ENCODE measurements around the gene NUBP2. TPM values are rescaled to one million over a fixed set of nuclear protein-coding genes. Genes with fewer than 3 reads are reported as not detected.

NUBP2 gene
- total RNA-seq, 4 donors from 2014 or later = 64.4 to 92.2 (median 80.6) TPM

- H3K9me3 ChIP-seq = no peaks in the 10 kb centered on the region
- no peaks in the 10 kb centered on the region for H3K27me3 ChIP-seq
- no peak for ATAC-seq
- TF ChIP-seq POLR2AphosphoS5 (IDR thresholded peaks at IDR 0.05) (no peak), CTCF (IDR thresholded peaks at IDR 0.05) (no peak), POLR2A (IDR thresholded peaks at IDR 0.05) (no peak)
- H3K4me1 ChIP-seq = peaks cover 0 to 57% (median 23%) of the 10 kb centered on the region in 3 donors
- H3K27ac ChIP-seq = no peak overlapping the region
- peaks cover 0 to 16% of the 10 kb centered on the region in 2 donors for H3K36me3 ChIP-seq
- no peak overlapping the region for H3K4me3 ChIP-seq
- WGBS, 2 donors (ENCODE audit: low coverage in 1 of 2) = 75 to 85% methylated on average over 8 to 11 of the region's 11 CpGs
Observed at GRCh38 chr16:1828645-1829410, 46.1 kb downstream of the NUBP2 start.

- H3K27me3 ChIP-seq = no peaks in the 10 kb centered on the region
- TF ChIP-seq POLR2AphosphoS5 (IDR thresholded peaks at IDR 0.05) (no peak), EP300 (IDR thresholded peaks at IDR 0.05) (no peak), POLR2A (IDR thresholded peaks at IDR 0.05) (no peak)
- peaks cover 0 to 16% of the 10 kb centered on the region in 2 donors for H3K36me3 ChIP-seq
- WGBS, 2 donors (ENCODE audit: low coverage in 1 of 2) = 50 to 80% methylated on average over 1 to 3 of the region's 3 CpGs
- H3K4me3 ChIP-seq = no peak overlapping the region
- H3K9me3 ChIP-seq = no peaks in the 10 kb centered on the region
- peaks cover 0 to 44% (median 16%) of the 10 kb centered on the region in 3 donors for H3K4me1 ChIP-seq
- ATAC-seq = no peak
- H3K27ac ChIP-seq = no peak overlapping the region
Observed at GRCh38 chr16:1830213-1830612, 47.5 kb downstream of the NUBP2 start.

- Histone ChIP-seq H3K27me3 (no peaks in the 10 kb centered on the region), H3K27ac (no peak overlapping the region), H3K9me3 (no peaks in the 10 kb centered on the region), H3K36me3 (peaks cover 0 to 16% of the 10 kb centered on the region in 2 donors), H3K4me3 (no peak overlapping the region), H3K4me1 (peaks cover 0 to 36% (median 9%) of the 10 kb centered on the region in 3 donors)
- no peak for ATAC-seq
- TF ChIP-seq POLR2A (IDR thresholded peaks at IDR 0.05) = no peak
- TF ChIP-seq EP300 (IDR thresholded peaks at IDR 0.05) = no peak
- no peak for TF ChIP-seq POLR2AphosphoS5 (IDR thresholded peaks at IDR 0.05)
- WGBS, 2 donors (ENCODE audit: low coverage in 1 of 2) = 68 to 81% methylated on average over 12 to 13 of the region's 19 CpGs
Observed at GRCh38 chr16:1831186-1832075, 48.7 kb downstream of the NUBP2 start.

GRCh38 chr16:1832838-1833454, 50.2 kb downstream of the NUBP2 start:
- Histone ChIP-seq H3K4me3 (no peak overlapping the region), H3K4me1 (peaks cover 0 to 29% (median 6%) of the 10 kb centered on the region in 3 donors), H3K27me3 (no peaks in the 10 kb centered on the region), H3K27ac (no peak overlapping the region), H3K9me3 (no peaks in the 10 kb centered on the region), H3K36me3 (peaks cover 0 to 16% of the 10 kb centered on the region in 2 donors)
- ATAC-seq = no peak
- TF ChIP-seq POLR2AphosphoS5 (IDR thresholded peaks at IDR 0.05) (no peak), CTCF (IDR thresholded peaks at IDR 0.05) (no peak), EP300 (IDR thresholded peaks at IDR 0.05) (no peak), POLR2A (IDR thresholded peaks at IDR 0.05) (no peak)
- WGBS, 2 donors (ENCODE audit: low coverage in 1 of 2) = 63 to 67% methylated on average over 4 to 6 of the region's 9 CpGs

- H3K4me1 ChIP-seq = peaks cover 0 to 17% (median 2%) of the 10 kb centered on the region in 3 donors
- WGBS, 2 donors (ENCODE audit: low coverage in 1 of 2) = 47 to 55% methylated on average over 5 of the region's 5 CpGs
- no peak overlapping the region for H3K27ac ChIP-seq
- no peak for ATAC-seq
- TF ChIP-seq EP300 (IDR thresholded peaks at IDR 0.05) (no peak), CTCF (IDR thresholded peaks at IDR 0.05) (no peak), POLR2AphosphoS5 (IDR thresholded peaks at IDR 0.05) (no peak), POLR2A (IDR thresholded peaks at IDR 0.05) (no peak)
- no peaks in the 10 kb centered on the region for H3K27me3 ChIP-seq
- H3K9me3 ChIP-seq = no peaks in the 10 kb centered on the region
- no peak overlapping the region for H3K4me3 ChIP-seq
- peaks cover 0 to 16% of the 10 kb centered on the region in 2 donors for H3K36me3 ChIP-seq
Observed at GRCh38 chr16:1834096-1834495, 51.3 kb downstream of the NUBP2 start.

Small RNA genes within 50 kb of the gene (small RNA-seq; reads per million reads assigned to genes)
- gene MIR3177 = 0 to 0.55 (median 0.18) reads per million in 4 donors

Other genes starting within 250 kb of the NUBP2 start
- 10 to 100 TPM; 28.6 to 48.2 (median 36.6) TPM for gene TMEM204, start 249.3 kb upstream of the NUBP2 start, total RNA-seq
- 10 to 100 TPM; 18.6 to 36.3 (median 27.2) TPM for gene IFT140, start 170.9 kb upstream of the NUBP2 start, total RNA-seq
- gene CRAMP1, start 170.6 kb upstream of the NUBP2 start, total RNA-seq = 10 to 100 TPM in 2 of 4 donors, 1 to 10 TPM in 2; 9.0 to 15.1 (median 11.3) TPM
- gene JPT2, start 104.7 kb upstream of the NUBP2 start, total RNA-seq = 10 to 100 TPM; 21.4 to 49.9 (median 31.6) TPM
- 10 to 100 TPM; 12.0 to 66.8 (median 33.1) TPM for gene MAPK8IP3, start 76.8 kb upstream of the NUBP2 start, total RNA-seq
- gene NME3, start 11.4 kb upstream of the NUBP2 start, total RNA-seq = 100 to 1,000 TPM in 1 of 4 donors, 10 to 100 TPM in 3; 49.9 to 106 (median 87.2) TPM
- 10 to 100 TPM in 1 of 4 donors, 1 to 10 TPM in 3; 4.6 to 20.4 (median 7.7) TPM for gene EME2, start 10.2 kb upstream of the NUBP2 start, total RNA-seq
- 10 to 100 TPM; 44.4 to 72.8 (median 61.3) TPM for gene MRPS34, start 9.8 kb upstream of the NUBP2 start, total RNA-seq
- gene SPSB3, start 389 bp upstream of the NUBP2 start, total RNA-seq = 10 to 100 TPM; 52.4 to 81.1 (median 75.4) TPM
- gene IGFALS, start 10.7 kb downstream of the NUBP2 start, total RNA-seq = 1 to 10 TPM in 1 of 4 donors, under 1 TPM in 2, not detected in 1; 0.47 to 1.1 (median 0.67) TPM
- gene HAGH, start 43.9 kb downstream of the NUBP2 start, total RNA-seq = 100 to 1,000 TPM; 124 to 245 (median 175) TPM
- gene FAHD1, start 44.2 kb downstream of the NUBP2 start, total RNA-seq = 10 to 100 TPM; 22.9 to 44.0 (median 30.2) TPM
- not detected for gene MEIOB, start 89.2 kb downstream of the NUBP2 start, total RNA-seq
- not detected for gene HS3ST6, start 135.5 kb downstream of the NUBP2 start, total RNA-seq
- 10 to 100 TPM; 23.8 to 53.7 (median 44.8) TPM for gene MSRB1, start 160.2 kb downstream of the NUBP2 start, total RNA-seq
- gene RPL3L, start 171.7 kb downstream of the NUBP2 start, total RNA-seq = not detected
- 100 to 1,000 TPM; 214 to 400 (median 243) TPM for gene NDUFB10, start 176.6 kb downstream of the NUBP2 start, total RNA-seq
- gene RPS2, start 181.9 kb downstream of the NUBP2 start, total RNA-seq = 1,000 to 10,000 TPM in 3 of 4 donors, 100 to 1,000 TPM in 1; 899 to 1,585 (median 1,295) TPM
- gene RNF151, start 183.9 kb downstream of the NUBP2 start, total RNA-seq = not detected
- 10 to 100 TPM; 26.7 to 38.6 (median 33.2) TPM for gene TBL3, start 189.1 kb downstream of the NUBP2 start, total RNA-seq
- gene NOXO1, start 198.5 kb downstream of the NUBP2 start, total RNA-seq = 1 to 10 TPM in 2 of 4 donors, not detected in 2; 1.0 to 1.1 TPM
- gene GFER, start 201.2 kb downstream of the NUBP2 start, total RNA-seq = 10 to 100 TPM; 12.8 to 45.6 (median 25.1) TPM
- 1 to 10 TPM in 3 of 4 donors, not detected in 1; 1.2 to 5.1 (median 3.1) TPM for gene SYNGR3, start 207.0 kb downstream of the NUBP2 start, total RNA-seq
- 10 to 100 TPM; 28.5 to 43.0 (median 34.6) TPM for gene ZNF598, start 226.9 kb downstream of the NUBP2 start, total RNA-seq
- not detected for gene NPW, start 236.8 kb downstream of the NUBP2 start, total RNA-seq
- 100 to 1,000 TPM in 1 of 4 donors, 10 to 100 TPM in 3; 43.8 to 106 (median 63.8) TPM for gene NHERF2, start 243.9 kb downstream of the NUBP2 start, total RNA-seq

Data from gastroesophageal sphincter (tissue), 4 donors.